ENCODE data around the gene ADGRL4. TPM values are rescaled to one million over a fixed set of nuclear protein-coding genes. Genes with fewer than 3 reads are reported as not detected.

Gene ADGRL4
- total and polyA plus RNA-seq, 2 donors (not counting 3 experiments of a cell fraction or from before 2014, with no cell fraction given), result 140 to 143 TPM

DNA sequence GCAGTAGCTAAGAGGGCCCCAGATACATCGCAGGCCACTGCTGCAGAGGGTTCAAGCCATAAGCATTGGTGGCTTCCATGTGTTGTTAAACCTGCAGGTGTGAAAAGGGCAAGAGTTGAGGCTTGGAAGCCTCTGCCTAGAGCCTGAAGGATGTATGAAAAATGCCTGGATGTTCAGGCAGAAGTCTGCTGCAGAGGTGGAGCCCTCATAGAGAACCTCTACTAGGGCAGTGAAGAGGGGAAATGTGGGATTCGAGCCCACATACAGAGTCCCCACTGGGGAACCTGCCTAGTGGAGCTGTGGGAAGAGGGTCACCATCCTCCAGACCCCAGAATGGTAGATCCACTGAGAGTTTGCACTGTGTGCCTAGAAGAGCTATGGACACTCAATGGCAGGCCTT, 30.6 kb upstream of the ADGRL4 start:
- no peaks in the 10 kb centered on the region for H4K20me1 ChIP-seq (replicated peaks; ENCODE audit: control insufficient read depth, extremely low read depth, insufficient read depth, low read length)
- dilution Hi-C loops (cut with MboI; ENCODE audit: extremely low pct_ligation_motif_present, low sequenced_read_pairs), result no loop called here
- no TSS peak for BruUV-seq (replicated peaks)
- H3K27me3 ChIP-seq (ENCODE audit: control insufficient read depth in 2 of 2, insufficient read depth in 2 of 2, low read length in 2 of 2), result no peaks in the 10 kb centered on the region
- POLR2A ChIA-PET, result no interaction called here
- H3K9me1 ChIP-seq (replicated peaks; ENCODE audit: control insufficient read depth, extremely low read depth, insufficient read depth, low read length), result no peaks in the 10 kb centered on the region
- CTCF ChIA-PET, result interaction anchor here (1.2 kb wide), 1 partner anchor 152 kb away, joined by 3 read pairs; no protein-coding TSS in a partner anchor
- H3K79me2 ChIP-seq (ENCODE audit: control insufficient read depth, insufficient read depth, low read length), result no peaks in the 10 kb centered on the region
- no peak overlapping the region for H3K4me2 ChIP-seq (ENCODE audit: insufficient read depth, low read length)
- no peaks in the 10 kb centered on the region for H3K9me3 ChIP-seq (replicated peaks; ENCODE audit: control insufficient read depth, insufficient read depth, low read length)
- no peak overlapping the region for H3K27ac ChIP-seq (ENCODE audit: insufficient read depth, low read depth, low read length)
- no peaks in the 10 kb centered on the region for H3K36me3 ChIP-seq (ENCODE audit: control insufficient read depth in 2 of 2, extremely low read depth in 1 of 2, insufficient read depth in 2 of 2, low read length in 2 of 2)
- FAIRE-seq (no peak), DNase-seq (ENCODE audit: low read depth, low spot score) (no peak)
- H3K4me1 ChIP-seq (ENCODE audit: control insufficient read depth, extremely low read depth, insufficient read depth, low read length), result peaks cover 14% of the 10 kb centered on the region
- intact Hi-C loops (cut with micrococcal nuclease), result no loop called here
- no peak overlapping the region for H3K9ac ChIP-seq (replicated peaks; ENCODE audit: extremely low read depth, insufficient read depth, low read length)
- no peak for TF ChIP-seq GATA2 (IDR thresholded peaks at IDR 0.05; ENCODE audit: insufficient read depth, insufficient read length, low read depth, low read length)
- TF ChIP-seq, protein P1, sequence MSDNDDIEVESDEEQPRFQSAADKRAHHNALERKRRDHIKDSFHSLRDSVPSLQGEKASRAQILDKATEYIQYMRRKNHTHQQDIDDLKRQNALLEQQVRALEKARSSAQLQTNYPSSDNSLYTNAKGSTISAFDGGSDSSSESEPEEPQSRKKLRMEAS (IDR thresholded peaks at IDR 0.05; ENCODE audit: insufficient read depth, insufficient read length), result no peak
- no peak for TF ChIP-seq CTCF (IDR thresholded peaks at IDR 0.05; ENCODE audit: extremely low read depth in 1 of 2, insufficient read depth in 1 of 2, low read depth in 1 of 2, low read length in 2 of 2)
- no peak for TF ChIP-seq POLR2AphosphoS5 (IDR thresholded peaks at IDR 0.05; ENCODE audit: insufficient read depth, low read depth, low read length)
- no peak for TF ChIP-seq EZH2 (IDR thresholded peaks at IDR 0.05; ENCODE audit: borderline replicate concordance, low read depth, low read length, severe bottlenecking)
- no peak for TF ChIP-seq POLR2A (IDR thresholded peaks at IDR 0.05; ENCODE audit: low read depth, low read length)
- TF ChIP-seq FOS (IDR thresholded peaks at IDR 0.05; ENCODE audit: borderline replicate concordance, insufficient read depth, low read length), result no peak
- no peak for TF ChIP-seq MYC (IDR thresholded peaks at IDR 0.05; ENCODE audit: low read depth, low read length)
- no peak for TF ChIP-seq JUN (IDR thresholded peaks at IDR 0.05; ENCODE audit: borderline replicate concordance, insufficient read depth, insufficient read length, low read depth)
- no peak overlapping the region for H2AFZ ChIP-seq (ENCODE audit: low read depth, low read length)
- no peak overlapping the region for H3K4me3 ChIP-seq (replicated peaks in 1 of 3; ENCODE audit: insufficient read depth in 1 of 3, low read depth in 1 of 3, low read length in 3 of 3)
